ENCODE measurements around the gene UBQLN4.

The UBQLN4 gene

GRCh38 chr1:156052862-156053767 is 483 bp downstream of the UBQLN4 start:
- TF ChIP-seq, protein P1, sequence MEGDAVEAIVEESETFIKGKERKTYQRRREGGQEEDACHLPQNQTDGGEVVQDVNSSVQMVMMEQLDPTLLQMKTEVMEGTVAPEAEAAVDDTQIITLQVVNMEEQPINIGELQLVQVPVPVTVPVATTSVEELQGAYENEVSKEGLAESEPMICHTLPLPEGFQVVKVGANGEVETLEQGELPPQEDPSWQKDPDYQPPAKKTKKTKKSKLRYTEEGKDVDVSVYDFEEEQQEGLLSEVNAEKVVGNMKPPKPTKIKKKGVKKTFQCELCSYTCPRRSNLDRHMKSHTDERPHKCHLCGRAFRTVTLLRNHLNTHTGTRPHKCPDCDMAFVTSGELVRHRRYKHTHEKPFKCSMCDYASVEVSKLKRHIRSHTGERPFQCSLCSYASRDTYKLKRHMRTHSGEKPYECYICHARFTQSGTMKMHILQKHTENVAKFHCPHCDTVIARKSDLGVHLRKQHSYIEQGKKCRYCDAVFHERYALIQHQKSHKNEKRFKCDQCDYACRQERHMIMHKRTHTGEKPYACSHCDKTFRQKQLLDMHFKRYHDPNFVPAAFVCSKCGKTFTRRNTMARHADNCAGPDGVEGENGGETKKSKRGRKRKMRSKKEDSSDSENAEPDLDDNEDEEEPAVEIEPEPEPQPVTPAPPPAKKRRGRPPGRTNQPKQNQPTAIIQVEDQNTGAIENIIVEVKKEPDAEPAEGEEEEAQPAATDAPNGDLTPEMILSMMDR (IDR thresholded peaks at IDR 0.05; ENCODE audit: low read depth, low read length), result peak; percentile 37
- no peaks in the 10 kb centered on the region for H3K27me3 ChIP-seq
- DNase-seq, result peak; percentile 81
- H3K4me1 ChIP-seq, result no peaks in the 10 kb centered on the region
- H3K4me3 ChIP-seq (ENCODE audit: low read depth, low read length), result peak overlapping the region; percentile 78
- peaks cover 24% of the 10 kb centered on the region for H3K36me3 ChIP-seq
- no peaks in the 10 kb centered on the region for H3K9me3 ChIP-seq

GRCh38 chr1:156051011-156051725 is 2.4 kb downstream of the UBQLN4 start:
- DNase-seq, result no peak
- Histone ChIP-seq H3K36me3 (peaks cover 33% of the 10 kb centered on the region), H3K4me3 (ENCODE audit: low read depth, low read length) (no peak overlapping the region), H3K4me1 (no peaks in the 10 kb centered on the region), H3K9me3 (no peaks in the 10 kb centered on the region), H3K27me3 (no peaks in the 10 kb centered on the region)
- TF ChIP-seq, protein P1 (IDR thresholded peaks at IDR 0.05; ENCODE audit: low read depth, low read length), result no peak

GRCh38 chr1:156050376-156050775 is 3.2 kb downstream of the UBQLN4 start:
- DNase-seq, result no peak
- Histone ChIP-seq H3K36me3 (peaks cover 33% of the 10 kb centered on the region), H3K4me3 (ENCODE audit: low read depth, low read length) (no peak overlapping the region), H3K4me1 (no peaks in the 10 kb centered on the region), H3K9me3 (no peaks in the 10 kb centered on the region), H3K27me3 (no peaks in the 10 kb centered on the region)
- TF ChIP-seq, protein P1 (IDR thresholded peaks at IDR 0.05; ENCODE audit: low read depth, low read length), result no peak

GRCh38 chr1:156048663-156049258 is 4.8 kb downstream of the UBQLN4 start:
- no peak for DNase-seq
- Histone ChIP-seq H3K4me3 (ENCODE audit: low read depth, low read length) (no peak overlapping the region), H3K4me1 (no peaks in the 10 kb centered on the region), H3K9me3 (no peaks in the 10 kb centered on the region), H3K27me3 (no peaks in the 10 kb centered on the region), H3K36me3 (peaks cover 41% of the 10 kb centered on the region)
- TF ChIP-seq, protein P1 (IDR thresholded peaks at IDR 0.05; ENCODE audit: low read depth, low read length), result no peak

DNA sequence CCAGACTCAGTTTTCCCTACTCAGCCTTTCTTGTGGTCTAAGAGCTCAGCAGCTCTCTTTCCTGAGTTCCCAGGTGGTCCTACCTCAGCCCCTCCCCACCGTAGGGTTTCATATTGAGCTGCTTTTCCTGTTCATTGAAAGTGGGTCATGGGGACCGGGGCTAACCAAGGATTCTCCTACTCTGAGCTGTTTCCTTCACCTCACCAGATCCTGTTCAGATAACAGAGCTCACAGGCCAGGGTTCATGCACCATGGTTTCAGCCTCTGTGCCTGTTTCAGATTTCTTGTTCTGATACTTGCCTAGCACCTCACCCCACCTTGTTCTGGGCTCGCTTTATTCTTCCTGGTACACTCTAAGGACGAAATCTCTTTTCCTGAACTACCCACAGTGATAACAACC is 8.5 kb downstream of the UBQLN4 start:
- no peak for DNase-seq
- no peaks in the 10 kb centered on the region for H3K9me3 ChIP-seq
- no peaks in the 10 kb centered on the region for H3K27me3 ChIP-seq
- peaks cover 4% of the 10 kb centered on the region; the same call in 1 of the 2 replicates for H3K4me1 ChIP-seq
- H3K36me3 ChIP-seq, result peaks cover 60% of the 10 kb centered on the region
- TF ChIP-seq, protein P1 (IDR thresholded peaks at IDR 0.05; ENCODE audit: low read depth, low read length), result no peak
- no peak overlapping the region for H3K4me3 ChIP-seq (ENCODE audit: low read depth, low read length)
